SK-N-MC (cell line): ENCODE measurements around the gene DUSP12.

Experiments
- DNase-seq: peaks from one replicate; pipeline ENCODE4 v3.0.0-alpha.2; 2011; ENCODE audit warnings: low read depth, low spot score
- H3K27ac ChIP-seq: fragments of 200-600 bp; sonication (generic); 2 replicates; pipeline ENCODE4 v1.5.1; 2016; ENCODE audit warnings: mixed run types
- H3K36me3 ChIP-seq: fragments of 200-600 bp; sonication (generic); 2 replicates; pipeline ENCODE4 v1.6.1; 2017; ENCODE audit warnings: antibody characterized with exemption, low read length, mixed read lengths; ENCODE audit not compliant: insufficient read depth
- H3K4me3 ChIP-seq: fragments of 200-600 bp; sonication (generic); 2 replicates; pipeline ENCODE4 v1.5.1; 2016
- H3K9ac ChIP-seq: fragments of 200-600 bp; sonication (generic); 2 replicates; pipeline ENCODE4 v1.8.0; 2017; ENCODE audit warnings: mixed run types, mixed read lengths; ENCODE audit not compliant: insufficient read length
- H3K9me3 ChIP-seq: fragments of 200-600 bp; sonication (generic); 2 replicates; pipeline ENCODE4 v1.6.1; 2017; ENCODE audit warnings: low read depth, mild to moderate bottlenecking, antibody characterized with exemption, low read length, moderate library complexity, mixed read lengths
- EZH2 ChIP-seq: fragments of 200-600 bp; sonication (generic); IDR thresholded peaks from one replicate; pipeline ENCODE4 v1.6.1; 2017; ENCODE audit warnings: antibody characterized with exemption
- FOXP2 ChIP-seq: optimal IDR thresholded peaks from 2 replicates; pipeline ENCODE3; 2011; ENCODE audit warnings: mild to moderate bottlenecking, moderate library complexity; ENCODE audit not compliant: insufficient read depth; ENCODE audit errors: extremely low read length, control extremely low read depth
- POLR2AphosphoS5 ChIP-seq: IDR thresholded peaks from 2 replicates; pipeline ENCODE4 v1.6.1; 2012; ENCODE audit warnings: mild to moderate bottlenecking, low read depth, low read length, borderline replicate concordance

DUSP12 gene

GRCh38 chr1:161725908-161726472, 23.6 kb upstream of the DUSP12 start:
- Histone ChIP-seq H3K9ac (peak overlapping the region; percentile 34), H3K36me3 (no peaks in the 10 kb centered on the region), H3K27ac (no peak overlapping the region), H3K9me3 (no peaks in the 10 kb centered on the region), H3K4me3 (peak overlapping the region; percentile 92)
- TF ChIP-seq EZH2: no peak
- no peak for DNase-seq

- DNase-seq: no peak
- H3K36me3 ChIP-seq: no peaks in the 10 kb centered on the region
- H3K27ac ChIP-seq: no peak overlapping the region
- peak overlapping the region; percentile 84 for H3K9ac ChIP-seq
- TF ChIP-seq EZH2: no peak
- TF ChIP-seq POLR2AphosphoS5: peak; percentile 39; the same call in 1 of the 2 replicates
- TF ChIP-seq FOXP2: no peak
- no peaks in the 10 kb centered on the region for H3K9me3 ChIP-seq
- peak overlapping the region; percentile 92 for H3K4me3 ChIP-seq
These were observed 22.9 kb upstream of the DUSP12 start for GRCh38 chr1:161726473-161727255.

- Histone ChIP-seq H3K9me3 (no peaks in the 10 kb centered on the region), H3K27ac (no peak overlapping the region), H3K4me3 (peak overlapping the region; percentile 92), H3K36me3 (no peaks in the 10 kb centered on the region), H3K9ac (peak overlapping the region; percentile 84)
- DNase-seq: no peak
- TF ChIP-seq POLR2AphosphoS5 (peak; percentile 71; the same call in 1 of the 2 replicates), FOXP2 (no peak), EZH2 (no peak)
These were observed 22.2 kb upstream of the DUSP12 start for GRCh38 chr1:161727256-161727924.

GRCh38 chr1:161728376-161729226, 21.0 kb upstream of the DUSP12 start:
- no peaks in the 10 kb centered on the region for H3K36me3 ChIP-seq
- no peak for TF ChIP-seq EZH2
- TF ChIP-seq FOXP2: no peak
- TF ChIP-seq POLR2AphosphoS5: no peak
- no peak overlapping the region for H3K9ac ChIP-seq

GRCh38 chr1:161730050-161730564, 19.5 kb upstream of the DUSP12 start:
- TF ChIP-seq EZH2: no peak
- TF ChIP-seq FOXP2: no peak
- no peak for TF ChIP-seq POLR2AphosphoS5
- no peaks in the 10 kb centered on the region for H3K36me3 ChIP-seq
- no peaks in the 10 kb centered on the region for H3K9me3 ChIP-seq
- DNase-seq: no peak
- H3K27ac ChIP-seq: no peak overlapping the region
- no peak overlapping the region for H3K9ac ChIP-seq
- H3K4me3 ChIP-seq: no peak overlapping the region

More at GRCh38 chr1:161728376-161729226, 21.0 kb upstream of the DUSP12 start:
- Histone ChIP-seq H3K9me3 (no peaks in the 10 kb centered on the region), H3K4me3 (no peak overlapping the region), H3K27ac (no peak overlapping the region)
- no peak for DNase-seq

- no peak for TF ChIP-seq EZH2
- no peak for TF ChIP-seq FOXP2
- TF ChIP-seq POLR2AphosphoS5: no peak
- Histone ChIP-seq H3K4me3 (no peak overlapping the region), H3K9ac (no peak overlapping the region), H3K27ac (no peak overlapping the region), H3K36me3 (no peaks in the 10 kb centered on the region), H3K9me3 (no peaks in the 10 kb centered on the region)
- DNase-seq: no peak
These were observed 18.3 kb upstream of the DUSP12 start for GRCh38 chr1:161731241-161731640.

- Histone ChIP-seq H3K27ac (no peak overlapping the region), H3K4me3 (no peak overlapping the region), H3K36me3 (no peaks in the 10 kb centered on the region), H3K9me3 (no peaks in the 10 kb centered on the region), H3K9ac (no peak overlapping the region)
- no peak for TF ChIP-seq POLR2AphosphoS5
- no peak for TF ChIP-seq EZH2
- TF ChIP-seq FOXP2: no peak
- no peak for DNase-seq
These were observed 17.4 kb upstream of the DUSP12 start for GRCh38 chr1:161731981-161732718.
